Spinal cord (tissue), 10 donors: Measurements from ENCODE around the gene RMND1. TPM values are rescaled to one million over a fixed set of nuclear protein-coding genes. Genes with fewer than 3 reads are reported as not detected.
A peak's percentile ranks its signal among the peaks of the same experiment; 100 is the strongest.

Experiments
- DNase-seq, 6 donors: peaks; one replicate each; pipeline versions ENCODE4 v3.0.0 to v3.0.0-alpha.2; 2013 to 2015; ENCODE audit warnings: low spot score in 6 of 6, low read depth in 4 of 6
- H3K27ac ChIP-seq: one replicate; pipeline ENCODE4 v1.5.1; 2013; ENCODE audit warnings: low read depth, low read length, control low read depth
- H3K27me3 ChIP-seq: one replicate; pipeline ENCODE4 v1.6.1; 2013; ENCODE audit warnings: low read length; ENCODE audit not compliant: control insufficient read depth, insufficient read depth
- H3K36me3 ChIP-seq: one replicate; pipeline ENCODE4 v1.6.1; 2013; ENCODE audit warnings: low read length; ENCODE audit not compliant: control insufficient read depth, insufficient read depth
- H3K4me1 ChIP-seq: one replicate; pipeline ENCODE4 v1.6.1; 2013; ENCODE audit warnings: low read length; ENCODE audit not compliant: control insufficient read depth, insufficient read depth
- H3K4me3 ChIP-seq: one replicate; pipeline ENCODE4 v1.5.1; 2013; ENCODE audit warnings: low read depth, low read length, control low read depth
- H3K9me3 ChIP-seq: one replicate; pipeline ENCODE4 v1.6.1; 2013; ENCODE audit warnings: low read length; ENCODE audit not compliant: control insufficient read depth, insufficient read depth
- WGBS: methylation state at CpG from one replicate; pipeline ENCODE4 v1.1.5; 2013; ENCODE audit warnings: missing lambda C conversion rate; ENCODE audit not compliant: insufficient coverage; 5-methylcytosine and 5-hydroxymethylcytosine counted together
- polyA plus RNA-seq, 2 donors: library from polyadenylated mRNA; unstranded; fragments of 120-200 nt; gene quantifications; one replicate each; pipeline ENCODE4 v1.2.1, GENCODE V29; 2013; ENCODE audit not compliant: insufficient read length in 2 of 2
- total RNA-seq, 2 donors: library from RNA; depleted of rRNA in 1 of 2; stranded (reverse); fragments of 120-200 nt in 1 of 2; fragments of >200 nt in 1 of 2; gene quantifications; one replicate each; pipeline versions ENCODE4 v1.2.3 to v1.2.4, GENCODE V29; 2013 to 2014
- donor health status: healthy.

RMND1 gene
- total and polyA plus RNA-seq, 4 donors, result 25.2 to 39.7 (median 27.9) TPM

DNA sequence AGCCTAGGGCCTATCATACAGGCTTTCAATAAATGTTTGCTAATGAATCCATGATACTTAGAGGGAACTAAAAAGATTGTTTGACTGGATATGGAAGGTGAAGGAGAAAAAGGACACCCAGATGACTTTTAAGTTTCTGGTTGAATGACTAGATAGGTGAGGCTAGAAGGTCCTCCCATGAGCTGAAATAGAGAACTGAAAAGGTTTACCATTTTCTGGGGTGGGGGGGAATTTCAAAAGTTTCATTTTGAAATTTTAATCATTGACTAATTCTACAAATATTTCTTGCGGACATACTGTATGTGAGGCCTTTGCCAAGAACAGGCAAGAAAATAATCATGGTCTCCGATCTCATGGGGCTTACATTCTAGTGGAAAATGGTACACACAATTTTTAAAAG is 42.7 kb downstream of the RMND1 start:
- Histone ChIP-seq H3K27ac (no peak overlapping the region), H3K4me1 (no peaks in the 10 kb centered on the region), H3K36me3 (peaks cover 18% of the 10 kb centered on the region), H3K9me3 (no peaks in the 10 kb centered on the region), H3K4me3 (no peak overlapping the region), H3K27me3 (no peaks in the 10 kb centered on the region)
- DNase-seq, result no peak
- 100% methylated on average over 1 of the region's 2 CpGs for WGBS

DNA sequence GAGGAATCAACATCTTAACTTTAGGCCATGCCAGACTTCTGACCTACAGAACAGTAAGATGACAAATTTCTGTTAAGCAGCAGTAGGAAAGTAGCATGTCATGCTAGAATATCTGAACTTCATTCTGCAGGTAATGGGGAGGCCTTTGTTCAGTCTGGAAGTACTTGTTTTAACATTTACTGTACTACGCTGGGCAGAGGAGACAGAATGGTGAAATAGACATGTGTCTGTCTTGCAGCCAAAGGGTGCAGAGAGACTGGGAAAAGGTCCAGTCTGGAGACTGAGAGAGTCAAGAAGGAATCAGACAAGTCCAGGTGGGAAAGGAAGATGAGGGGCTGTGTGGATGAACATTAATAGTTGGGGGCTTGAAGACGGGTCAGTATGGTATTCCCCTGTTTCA is 43.1 kb downstream of the RMND1 start:
- H3K27me3 ChIP-seq, result no peaks in the 10 kb centered on the region
- H3K4me1 ChIP-seq, result no peaks in the 10 kb centered on the region
- H3K9me3 ChIP-seq, result no peaks in the 10 kb centered on the region
- no peak overlapping the region for H3K4me3 ChIP-seq
- DNase-seq, result no peak
- peaks cover 20% of the 10 kb centered on the region for H3K36me3 ChIP-seq
- no peak overlapping the region for H3K27ac ChIP-seq
- WGBS, result 73% methylated on average over 1 of the region's 2 CpGs

DNA sequence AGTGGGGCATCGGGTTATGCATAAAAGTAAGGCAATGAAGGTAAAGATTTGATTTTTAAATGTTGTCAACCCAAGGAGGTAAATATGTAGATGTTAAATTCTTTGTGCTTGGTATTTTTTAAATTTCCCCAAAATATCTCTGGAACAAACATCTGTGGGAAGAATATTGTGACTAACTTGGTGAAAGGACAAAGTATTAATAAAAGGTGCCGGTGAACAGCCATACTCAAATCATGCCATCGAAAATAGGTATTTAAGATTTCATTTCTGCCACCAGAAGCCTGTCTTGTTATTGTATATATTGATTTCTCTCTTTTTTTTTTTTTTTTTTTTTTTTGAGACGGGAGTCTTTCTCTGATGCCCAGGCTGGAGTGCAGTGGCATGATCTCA is 48.0 kb downstream of the RMND1 start:
- Histone ChIP-seq H3K27me3 (no peaks in the 10 kb centered on the region), H3K4me3 (no peak overlapping the region), H3K4me1 (peaks cover 4% of the 10 kb centered on the region), H3K9me3 (no peaks in the 10 kb centered on the region), H3K27ac (no peak overlapping the region), H3K36me3 (peaks cover 14% of the 10 kb centered on the region)
- 100% methylated on average over 1 of the region's 4 CpGs for WGBS
- DNase-seq, result no peak

DNA sequence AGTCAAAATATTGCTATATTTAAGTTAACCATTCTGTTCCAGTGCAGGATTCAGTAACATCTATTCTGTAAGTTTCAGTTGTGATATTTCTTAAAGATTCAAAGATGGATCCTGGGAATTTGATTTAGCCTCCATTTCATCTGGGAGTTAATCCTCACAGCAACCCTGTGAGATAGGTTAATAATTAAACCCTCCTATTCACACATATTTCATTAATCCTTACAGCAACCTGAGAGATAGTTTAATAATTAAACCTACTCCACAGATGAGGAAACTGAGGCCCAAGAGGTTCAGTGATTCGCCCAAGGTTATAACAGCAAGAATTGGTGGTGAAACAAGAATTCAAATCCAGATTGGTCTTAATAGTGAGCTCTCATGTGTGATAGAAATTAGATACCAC is 49.7 kb downstream of the RMND1 start:
- peaks cover 8% of the 10 kb centered on the region for H3K36me3 ChIP-seq
- no CpG with 5 or more reads among the region's 1 CpG for WGBS
- no peak overlapping the region for H3K27ac ChIP-seq
- no peaks in the 10 kb centered on the region for H3K27me3 ChIP-seq
- peaks cover 4% of the 10 kb centered on the region for H3K4me1 ChIP-seq
- H3K9me3 ChIP-seq, result no peaks in the 10 kb centered on the region
- no peak overlapping the region for H3K4me3 ChIP-seq
- no peak for DNase-seq

DNA sequence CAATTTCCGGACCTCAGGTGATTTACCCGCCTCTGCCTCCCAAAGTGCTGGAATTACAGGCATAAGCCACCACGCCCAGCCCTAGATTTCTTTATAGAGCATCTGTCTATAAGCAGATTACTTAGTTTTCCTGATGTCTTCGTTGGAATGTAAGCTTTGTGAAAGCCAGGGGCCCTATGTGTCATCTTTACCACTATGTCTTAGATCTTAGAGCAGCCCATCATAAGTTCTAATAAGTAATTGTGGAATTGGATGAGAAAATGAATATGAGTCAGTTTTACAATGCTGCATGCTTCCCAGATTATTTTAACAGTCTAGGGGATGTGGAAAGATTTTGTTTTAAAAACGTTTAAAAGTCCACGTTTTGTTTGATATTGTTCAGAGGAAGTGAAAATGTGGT is 51.5 kb downstream of the RMND1 start:
- Histone ChIP-seq H3K4me1 (peaks cover 4% of the 10 kb centered on the region), H3K36me3 (peaks cover 6% of the 10 kb centered on the region), H3K9me3 (no peaks in the 10 kb centered on the region), H3K27me3 (no peaks in the 10 kb centered on the region), H3K27ac (no peak overlapping the region), H3K4me3 (no peak overlapping the region)
- DNase-seq, result no peak
- 81% methylated on average over 2 of the region's 6 CpGs for WGBS

DNA sequence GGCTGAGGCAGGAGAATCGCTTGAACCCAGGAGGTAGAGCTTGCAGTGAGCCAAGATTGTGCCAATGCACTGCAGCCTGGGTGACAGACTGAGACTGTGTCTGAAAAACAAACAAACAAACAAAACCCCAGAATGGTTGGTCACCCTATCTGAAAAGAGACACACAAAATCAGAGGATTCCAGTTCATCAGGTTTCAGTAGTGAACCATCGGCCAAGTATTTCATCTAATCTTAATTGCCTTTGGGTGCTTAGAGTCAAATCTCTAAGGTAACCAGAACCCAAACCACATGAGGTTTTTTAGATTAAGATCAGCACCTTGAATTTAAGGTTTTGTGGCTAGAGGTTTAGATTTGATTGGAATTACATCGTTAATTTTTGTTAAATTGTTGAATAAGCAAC is 52.2 kb downstream of the RMND1 start:
- Histone ChIP-seq H3K27me3 (no peaks in the 10 kb centered on the region), H3K9me3 (no peaks in the 10 kb centered on the region), H3K4me3 (no peak overlapping the region), H3K4me1 (peaks cover 4% of the 10 kb centered on the region), H3K36me3 (peaks cover 6% of the 10 kb centered on the region), H3K27ac (no peak overlapping the region)
- 100% methylated on average over 1 of the region's 3 CpGs for WGBS
- no peak for DNase-seq

DNA sequence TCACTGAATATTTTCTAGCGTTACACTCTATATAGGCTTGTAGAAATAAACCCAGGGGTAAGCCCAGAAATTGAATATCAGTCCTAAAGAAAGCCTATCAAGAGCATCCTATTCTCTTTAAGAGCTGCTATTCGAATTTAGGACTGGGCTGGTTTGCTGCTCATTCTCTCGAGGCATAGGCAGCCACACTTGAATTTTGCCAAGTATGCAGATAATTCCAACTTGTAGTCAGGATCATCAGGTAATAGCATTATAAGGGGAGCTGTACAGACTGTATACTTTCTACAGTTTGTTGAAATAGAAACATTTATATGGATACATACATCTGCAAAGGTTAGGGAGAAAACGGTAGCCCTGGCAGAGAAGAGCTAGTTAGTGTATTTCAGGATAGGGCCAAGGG is 58.5 kb downstream of the RMND1 start:
- no peak overlapping the region for H3K4me3 ChIP-seq
- no CpG with 5 or more reads among the region's 4 CpGs for WGBS
- H3K36me3 ChIP-seq, result peaks cover 2% of the 10 kb centered on the region
- peaks cover 11% of the 10 kb centered on the region for H3K4me1 ChIP-seq
- DNase-seq, result no peak
- H3K27ac ChIP-seq, result no peak overlapping the region
- H3K27me3 ChIP-seq, result no peaks in the 10 kb centered on the region
- H3K9me3 ChIP-seq, result no peaks in the 10 kb centered on the region

DNA sequence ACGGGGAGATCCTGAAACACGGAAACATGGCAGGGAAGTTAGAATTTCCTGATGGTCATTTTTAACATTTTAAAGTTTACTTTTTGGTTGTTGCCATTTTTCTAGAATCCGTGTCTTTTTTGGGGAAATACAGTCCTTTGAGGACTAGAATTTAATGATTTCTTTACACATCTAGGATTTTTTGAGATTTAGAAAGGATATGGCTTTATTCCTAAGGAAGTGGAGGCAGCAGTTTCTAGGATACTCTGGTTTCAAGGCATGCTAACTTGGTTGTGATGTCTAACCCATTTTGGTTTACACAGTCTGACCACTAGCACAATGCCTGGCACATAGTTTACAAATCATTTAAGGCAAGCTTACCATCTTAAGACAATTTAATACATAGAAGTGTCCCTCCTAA is 59.5 kb downstream of the RMND1 start:
- no peaks in the 10 kb centered on the region for H3K9me3 ChIP-seq
- peak overlapping the region; percentile 79 for H3K27ac ChIP-seq
- peaks cover 11% of the 10 kb centered on the region for H3K4me1 ChIP-seq
- H3K36me3 ChIP-seq, result peaks cover 2% of the 10 kb centered on the region
- no peak for DNase-seq
- 0% methylated on average over 2 of the region's 3 CpGs for WGBS
- H3K27me3 ChIP-seq, result no peaks in the 10 kb centered on the region
- H3K4me3 ChIP-seq, result peak overlapping the region; percentile 58

DNA sequence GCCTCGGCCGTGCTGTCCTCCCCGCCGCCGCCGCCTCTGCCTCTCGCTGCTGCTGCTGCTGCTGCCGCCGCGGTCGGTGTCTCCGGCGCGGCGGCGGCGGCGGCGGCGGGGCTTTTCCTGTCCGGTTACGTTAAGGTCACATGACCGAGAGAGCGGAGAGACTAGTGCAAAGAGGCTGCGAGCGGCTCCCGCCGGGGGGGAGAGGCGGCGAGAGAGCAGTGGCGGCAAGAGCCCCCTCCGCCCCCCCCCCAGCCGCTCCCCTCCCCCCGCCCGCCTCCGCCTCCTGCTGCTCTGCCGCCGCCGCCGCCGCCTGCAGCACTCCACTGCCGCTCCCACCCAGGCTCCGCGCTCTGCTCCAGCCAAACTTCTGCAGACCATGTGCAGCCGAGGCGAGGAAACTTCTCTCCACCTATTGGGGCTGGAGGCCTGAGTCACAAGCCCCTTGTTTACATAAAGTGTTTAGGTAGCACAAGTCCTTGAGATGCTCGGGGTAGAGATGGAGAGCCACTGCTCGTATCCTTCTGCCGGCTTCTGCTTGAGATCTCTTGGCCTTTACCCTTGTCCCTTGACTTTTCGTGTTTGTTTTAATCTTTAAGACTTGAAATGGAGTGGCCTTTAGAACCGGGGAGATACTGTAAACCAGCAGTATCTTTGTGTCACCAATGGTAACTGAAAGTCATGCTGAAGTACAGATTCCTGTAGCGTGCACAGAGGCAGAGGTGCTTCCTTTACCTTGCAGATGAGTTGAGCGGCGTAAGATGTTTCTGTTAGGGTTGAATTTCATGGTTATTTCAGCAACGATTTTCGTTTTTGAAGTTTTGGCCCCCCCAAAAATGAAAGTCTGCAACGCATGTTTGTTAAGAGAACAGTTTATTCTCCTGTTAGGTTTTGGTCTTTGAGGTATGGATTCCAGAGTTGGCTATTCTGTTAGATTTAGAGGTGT is 60.2 kb downstream of the RMND1 start, which contains the start of gene ZBTB2:
Gene ZBTB2, minus strand, starts transcription at position 89 of the 943 bp plus-strand sequence. CDS start 17,922 bp downstream, outside the sequence.
- under 1% methylated on average over 33 of the region's 57 CpGs for WGBS
- Histone ChIP-seq H3K36me3 (peaks cover 2% of the 10 kb centered on the region), H3K4me3 (peak within 1 kb of the TSS; percentile 58), H3K9me3 (no peaks in the 10 kb centered on the region), H3K27me3 (no peaks in the 10 kb centered on the region), H3K4me1 (peaks cover 11% of the 10 kb centered on the region), H3K27ac (peak within 1 kb of the TSS; percentile 79)
- DNase-seq, result peak in 4 of 6 donors; percentile 38 to 84 (median 61)
